ACC112 (cell line): ENCODE results near the gene TMEM238.
A peak's percentile ranks its signal among the peaks of the same experiment; 100 is the strongest.

ENCODE experiments used
- H2AFZ ChIP-seq: fragments of 200-600 bp; sonication (generic); one replicate; pipeline ENCODE4 v1.6.0; 2017; ENCODE audit warnings: antibody characterized with exemption, low read length; ENCODE audit not compliant: unreplicated experiment
- H3K27ac ChIP-seq: fragments of 200-600 bp; sonication (generic); 2 replicates; pipeline ENCODE4 v1.5.1; 2014; ENCODE audit warnings: low read depth, mild to moderate bottlenecking, antibody characterized with exemption, low read length, moderate library complexity
- H3K27me3 ChIP-seq: fragments of 200-600 bp; sonication (generic); 2 replicates; pipeline ENCODE4 v1.6.1; 2014; ENCODE audit warnings: mild to moderate bottlenecking, antibody characterized with exemption, low read length, moderate library complexity, mixed read lengths; ENCODE audit not compliant: insufficient read depth
- H3K36me3 ChIP-seq: fragments of 200-600 bp; sonication (generic); 2 replicates; pipeline ENCODE4 v1.6.1; 2016; ENCODE audit warnings: mild to moderate bottlenecking, antibody characterized with exemption, low read length, moderate library complexity, mixed read lengths; ENCODE audit not compliant: insufficient read depth
- H3K4me1 ChIP-seq: fragments of 200-600 bp; sonication (generic); one replicate; pipeline ENCODE4 v1.6.1; 2016; ENCODE audit warnings: low read length, mixed read lengths; ENCODE audit not compliant: insufficient read depth, unreplicated experiment, control insufficient read depth
- H3K4me3 ChIP-seq: fragments of 200-600 bp; sonication (generic); 2 replicates; pipeline ENCODE4 v1.5.1; 2014; ENCODE audit warnings: mild to moderate bottlenecking, low read depth, low read length
- H3K79me2 ChIP-seq: fragments of 200-600 bp; sonication (generic); one replicate; pipeline ENCODE4 v1.6.0; 2016; ENCODE audit warnings: low read length; ENCODE audit not compliant: control insufficient read depth, unreplicated experiment, insufficient read depth

Gene TMEM238

GRCh38 chr19:55365964-55366363, 18.1 kb downstream of the TMEM238 start:
- Histone ChIP-seq H3K27ac (no peak overlapping the region), H2AFZ (no peak overlapping the region), H3K79me2 (no peaks in the 10 kb centered on the region), H3K4me3 (no peak overlapping the region), H3K27me3 (no peaks in the 10 kb centered on the region), H3K4me1 (peaks cover 5% of the 10 kb centered on the region), H3K36me3 (no peaks in the 10 kb centered on the region)

- H3K27me3 ChIP-seq: no peaks in the 10 kb centered on the region
- H2AFZ ChIP-seq: no peak overlapping the region
- H3K36me3 ChIP-seq: no peaks in the 10 kb centered on the region
- no peak overlapping the region for H3K4me3 ChIP-seq
- no peaks in the 10 kb centered on the region for H3K79me2 ChIP-seq
- no peaks in the 10 kb centered on the region for H3K4me1 ChIP-seq
- no peak overlapping the region for H3K27ac ChIP-seq
These were observed 18.8 kb downstream of the TMEM238 start for GRCh38 chr19:55365245-55365644.

DNA sequence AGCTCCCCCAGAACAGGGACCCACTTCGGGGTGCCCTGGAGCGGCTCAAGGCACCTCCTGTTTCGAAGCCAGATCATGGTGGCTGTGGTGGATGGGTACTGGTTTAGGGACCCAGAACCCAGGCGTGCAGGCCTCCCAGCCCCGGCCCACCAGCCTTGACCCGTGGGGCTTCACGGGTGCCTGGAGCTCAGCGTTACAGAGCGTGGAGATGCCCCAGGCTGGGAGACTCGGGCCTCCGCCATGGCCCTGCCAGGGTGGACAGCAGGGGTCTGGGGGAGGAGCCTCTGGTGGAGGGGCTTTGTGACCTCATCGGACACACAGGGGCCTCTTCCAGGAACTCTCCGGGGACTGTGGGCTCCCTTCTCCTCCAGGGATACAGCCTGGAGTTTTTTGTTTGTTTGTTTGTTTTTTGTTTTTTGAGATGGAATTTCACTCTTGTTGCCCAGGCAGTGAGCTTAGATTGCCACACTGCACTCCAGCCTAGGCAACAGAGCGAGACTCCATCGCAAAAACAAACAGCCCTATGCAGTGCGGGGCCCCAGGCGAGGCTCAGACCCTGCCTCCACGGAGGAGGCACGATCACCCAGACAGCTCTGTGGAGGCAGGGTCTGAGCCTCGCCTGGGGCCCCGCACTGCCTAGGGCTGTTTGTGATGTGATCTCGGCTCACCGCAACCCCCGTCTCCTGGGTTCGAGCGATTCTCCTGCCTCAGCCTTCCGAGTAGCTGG, 20.9 kb downstream of the TMEM238 start, which contains the start of gene GARIN5B:
Gene GARIN5B (minus strand): TSS at position 271 of the 727 bp plus-strand sequence. CDS start 194 bp downstream, at position 77.
- H3K27ac ChIP-seq: no peak within 1 kb of the TSS
- no peak within 1 kb of the TSS for H2AFZ ChIP-seq
- no peaks in the 10 kb centered on the region for H3K4me1 ChIP-seq
- H3K4me3 ChIP-seq: no peak within 1 kb of the TSS
- H3K27me3 ChIP-seq: no peaks in the 10 kb centered on the region
- no peaks in the 10 kb centered on the region for H3K79me2 ChIP-seq
- no peaks in the 10 kb centered on the region for H3K36me3 ChIP-seq

- H3K27ac ChIP-seq: no peak overlapping the region
- H3K27me3 ChIP-seq: no peaks in the 10 kb centered on the region
- H3K4me1 ChIP-seq: no peaks in the 10 kb centered on the region
- H3K79me2 ChIP-seq: no peaks in the 10 kb centered on the region
- no peaks in the 10 kb centered on the region for H3K36me3 ChIP-seq
- no peak overlapping the region for H3K4me3 ChIP-seq
- no peak overlapping the region for H2AFZ ChIP-seq
These were observed 21.7 kb downstream of the TMEM238 start for GRCh38 chr19:55362174-55362989.

- H3K36me3 ChIP-seq: no peaks in the 10 kb centered on the region
- H3K27ac ChIP-seq: no peak overlapping the region
- H3K79me2 ChIP-seq: no peaks in the 10 kb centered on the region
- no peak overlapping the region for H2AFZ ChIP-seq
- H3K4me3 ChIP-seq: no peak overlapping the region
- no peaks in the 10 kb centered on the region for H3K27me3 ChIP-seq
- H3K4me1 ChIP-seq: no peaks in the 10 kb centered on the region
These were observed 23.2 kb downstream of the TMEM238 start for GRCh38 chr19:55360902-55361301.

DNA sequence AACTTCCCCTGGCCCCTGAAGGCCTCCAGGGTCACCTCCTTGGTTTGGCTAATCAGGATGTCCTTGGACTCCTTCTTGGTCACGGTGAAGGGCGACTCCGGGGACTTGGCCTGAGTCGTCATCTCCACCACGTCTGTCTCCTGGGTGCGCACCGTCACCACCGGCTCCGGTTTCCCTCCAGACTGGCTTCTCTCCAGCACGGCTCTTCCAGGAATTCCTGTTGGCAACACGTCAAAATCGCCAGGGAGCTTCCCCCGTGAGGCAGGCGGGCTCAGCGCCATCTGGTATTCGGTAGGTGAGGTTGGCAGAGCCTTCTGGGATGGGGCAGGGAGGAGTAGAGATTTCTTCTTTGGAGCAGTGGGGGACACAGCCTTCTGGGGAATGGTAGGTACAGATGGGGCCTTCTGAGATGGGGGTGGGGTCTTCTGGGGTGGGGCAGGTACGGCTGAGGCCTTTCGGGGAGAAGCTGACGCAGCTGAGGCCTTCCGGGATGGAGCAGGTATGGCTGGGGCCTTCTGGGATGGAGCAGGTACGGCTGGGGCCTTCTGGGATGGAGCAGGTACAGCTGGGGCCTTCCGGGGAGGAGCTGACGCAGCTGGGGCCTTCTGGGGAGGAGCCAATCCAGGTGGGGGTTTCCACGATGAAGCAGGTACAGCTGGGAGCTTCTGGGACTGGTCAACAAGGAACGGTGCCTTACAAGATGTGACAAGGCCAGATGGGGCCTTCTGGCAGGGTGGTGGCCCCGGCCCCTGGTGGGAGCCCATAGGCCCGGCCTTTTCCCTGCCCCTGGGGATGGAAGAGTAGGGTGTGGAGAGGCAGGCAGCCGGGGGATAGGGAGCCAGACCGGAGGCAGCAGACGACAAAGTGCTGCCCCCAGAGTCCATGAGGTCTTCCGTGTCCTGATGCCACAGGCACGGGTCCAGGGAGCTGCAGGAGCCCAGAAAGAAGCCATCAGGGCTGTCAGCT, 24.9 kb downstream of the TMEM238 start:
- Histone ChIP-seq H3K4me1 (no peaks in the 10 kb centered on the region), H3K4me3 (no peak overlapping the region), H3K27ac (no peak overlapping the region), H3K79me2 (no peaks in the 10 kb centered on the region), H3K36me3 (no peaks in the 10 kb centered on the region), H3K27me3 (peaks cover 11% of the 10 kb centered on the region), H2AFZ (no peak overlapping the region)

DNA sequence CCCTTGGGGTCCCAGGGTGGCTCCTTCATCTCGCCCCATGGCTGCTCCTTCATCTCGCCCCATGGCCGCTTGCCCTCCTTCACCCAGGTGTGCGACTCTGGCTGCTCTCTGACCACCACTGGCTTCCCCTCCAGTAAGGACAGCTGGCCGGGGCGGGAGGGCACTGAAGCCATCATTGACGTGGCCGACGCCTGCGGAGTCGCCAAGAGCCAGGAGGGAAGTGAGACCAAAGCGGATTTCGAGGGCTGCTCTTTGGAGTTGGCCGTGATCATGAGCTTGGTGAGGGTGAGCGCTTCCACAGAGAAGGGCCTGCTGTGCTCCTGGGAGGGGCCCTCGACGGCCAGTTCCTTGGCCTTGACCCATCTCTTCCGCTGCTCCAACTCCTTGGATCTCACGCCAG, 25.6 kb downstream of the TMEM238 start:
- H3K27me3 ChIP-seq: peaks cover 18% of the 10 kb centered on the region

DNA sequence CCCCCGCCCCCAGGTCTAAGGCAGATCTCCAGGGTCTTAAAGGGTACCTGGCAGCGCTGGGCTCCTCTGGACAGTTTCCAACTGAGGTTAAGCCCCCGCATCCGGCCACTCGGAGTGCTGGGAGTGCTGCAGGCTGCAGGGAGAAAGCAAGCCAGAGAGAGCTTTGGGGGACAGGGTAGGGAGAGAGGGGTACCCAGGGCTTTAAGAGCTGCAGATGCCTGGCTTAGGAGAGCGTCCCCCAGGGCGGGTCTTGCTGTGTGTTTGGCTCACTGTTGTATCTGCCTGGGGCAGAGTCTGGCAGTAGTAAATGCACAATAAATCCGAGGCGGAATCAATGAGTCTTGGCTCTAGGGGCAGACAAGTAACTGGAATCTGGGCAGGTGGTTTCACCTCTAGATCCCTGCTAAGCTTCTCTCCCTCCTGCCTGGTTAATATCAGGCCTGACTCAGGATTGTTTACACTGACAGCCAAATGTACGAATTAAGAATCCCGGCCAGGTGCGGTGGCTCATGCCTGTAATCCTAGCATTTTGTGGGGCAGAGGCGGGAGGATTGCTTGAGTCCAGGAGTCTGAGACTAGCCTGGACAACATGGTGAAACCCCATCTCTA, 28.8 kb downstream of the TMEM238 start:
- H3K4me1 ChIP-seq: no peaks in the 10 kb centered on the region
- H3K4me3 ChIP-seq: no peak overlapping the region
- no peaks in the 10 kb centered on the region for H3K36me3 ChIP-seq
- no peak overlapping the region for H3K27ac ChIP-seq
- H3K27me3 ChIP-seq: peaks cover 35% of the 10 kb centered on the region
- H2AFZ ChIP-seq: no peak overlapping the region
- H3K79me2 ChIP-seq: no peaks in the 10 kb centered on the region

More for the DNA sequence above, 25.6 kb downstream of the TMEM238 start:
- Histone ChIP-seq H3K36me3 (no peaks in the 10 kb centered on the region), H3K27ac (no peak overlapping the region), H2AFZ (no peak overlapping the region), H3K4me1 (no peaks in the 10 kb centered on the region), H3K4me3 (no peak overlapping the region), H3K79me2 (no peaks in the 10 kb centered on the region)

- Histone ChIP-seq H3K36me3 (no peaks in the 10 kb centered on the region), H3K79me2 (no peaks in the 10 kb centered on the region), H3K4me1 (no peaks in the 10 kb centered on the region), H3K4me3 (peak within 1 kb of the TSS; percentile 59), H3K27me3 (peaks cover 35% of the 10 kb centered on the region), H2AFZ (no peak within 1 kb of the TSS), H3K27ac (no peak within 1 kb of the TSS)
These were observed 29.3 kb downstream of the TMEM238 start, which contains the start of gene COX6B2 for GRCh38 chr19:55354698-55355212. COX6B2 (minus strand) TSS chr19:55354719; CDS start chr19:55354521, 198 bp downstream.
